HEK293 (cell line): Measurements from ENCODE around the gene PIK3R1.

Experiments
- CTCF ChIA-PET: fragments of 350-600 bp; formaldehyde crosslinking; extraction: SDS; loops from one replicate; lab custom pipeline; 2021; ENCODE audit warnings: antibody characterized with exemption; lab: Yijun Ruan, JAX
- POLR2A ChIA-PET: fragments of 300-600 bp; formaldehyde crosslinking; extraction: SDS; loops from one replicate; lab custom pipeline; 2020; ENCODE audit warnings: antibody characterized with exemption, inconsistent platforms; lab: Yijun Ruan, JAX
- H3K27ac ChIP-seq: fragments of 200-500 bp; sonication (Bioruptor generic); 2 replicates; pipeline ENCODE4 v1.5.1; 2014; ENCODE audit warnings: low read depth, low read length, control low read depth, inconsistent platforms; ENCODE audit errors: extremely low read depth
- H3K36me3 ChIP-seq, 2 experiments: fragments of 200-500 bp in 1 of 2; sonication (Bioruptor generic) in 1 of 2; 1 replicate in 1 of 2; 2 replicates in 1 of 2; pipeline ENCODE4 v1.5.1; 2014 to 2017; ENCODE audit warnings: inconsistent platforms in 2 of 2, low read length in 2 of 2; ENCODE audit not compliant: control insufficient read depth in 2 of 2, insufficient read depth in 1 of 2
- H3K4me1 ChIP-seq: fragments of 200-500 bp; sonication (Bioruptor generic); 2 replicates; pipeline ENCODE4 v1.5.1; 2014; ENCODE audit warnings: mild to moderate bottlenecking, low read length, inconsistent platforms; ENCODE audit not compliant: control insufficient read depth, insufficient read depth
- H3K4me3 ChIP-seq: 2 replicates; pipeline ENCODE4 v1.5.1; 2011; ENCODE audit warnings: low read depth, mild to moderate bottlenecking, control low read depth, low read length, moderate library complexity
- H3K9me3 ChIP-seq: fragments of 200-500 bp; sonication (Bioruptor generic); 2 replicates; pipeline ENCODE4 v1.5.1; 2014; ENCODE audit warnings: low read depth, low read length, inconsistent platforms; ENCODE audit not compliant: control insufficient read depth, insufficient read depth
- HOXA7 ChIP-seq: sonication (generic); formaldehyde crosslinking; IDR thresholded peaks from 2 replicates; pipeline ENCODE4 v1.8.1; 2022; ENCODE audit warnings: missing genetic modification reagents, borderline replicate concordance
- INSM2 ChIP-seq: fragments of 450-650 bp; formaldehyde crosslinking; IDR thresholded peaks from 2 replicates; pipeline ENCODE4 v1.5.1; 2016; ENCODE audit warnings: missing biosample characterization, missing genetic modification characterization
- MEIS1 ChIP-seq: sonication (generic); formaldehyde crosslinking; IDR thresholded peaks from 2 replicates; pipeline ENCODE4 v1.8.1; 2022; ENCODE audit warnings: missing genetic modification reagents, mild to moderate bottlenecking, borderline replicate concordance
- REST ChIP-seq: fragments of 450-650 bp; formaldehyde crosslinking; IDR thresholded peaks from 2 replicates; pipeline ENCODE4 v1.5.1; 2016; ENCODE audit warnings: missing biosample characterization, missing genetic modification characterization
- SCRT2 ChIP-seq: fragments of 450-650 bp; formaldehyde crosslinking; IDR thresholded peaks from 2 replicates; pipeline ENCODE4 v1.5.1; 2016; ENCODE audit warnings: missing biosample characterization, missing genetic modification characterization
- TRIM28 ChIP-seq: IDR thresholded peaks from 2 replicates; pipeline ENCODE4 v1.6.1; 2011; ENCODE audit warnings: low read length, control low read depth, borderline replicate concordance
- WT1 ChIP-seq: fragments of 450-650 bp; formaldehyde crosslinking; IDR thresholded peaks from 2 replicates; pipeline ENCODE4 v1.5.1; 2016; ENCODE audit warnings: missing biosample characterization, missing genetic modification characterization
- ZNF202 ChIP-seq: fragments of 450-650 bp; formaldehyde crosslinking; IDR thresholded peaks from 2 replicates; pipeline ENCODE4 v1.5.1; 2016; ENCODE audit warnings: missing biosample characterization, missing genetic modification characterization, borderline replicate concordance
- ZNF23 ChIP-seq: fragments of 450-650 bp; formaldehyde crosslinking; IDR thresholded peaks from 2 replicates; pipeline ENCODE4 v1.5.1; 2016; ENCODE audit warnings: missing biosample characterization, missing genetic modification characterization, borderline replicate concordance
- ZNF302 ChIP-seq: fragments of 450-650 bp; formaldehyde crosslinking; IDR thresholded peaks from 2 replicates; pipeline ENCODE4 v1.5.1; 2016; ENCODE audit warnings: missing biosample characterization, missing genetic modification characterization, low read depth
- ZNF596 ChIP-seq: fragments of 450-650 bp; IDR thresholded peaks from 2 replicates; pipeline ENCODE4 v1.5.0; 2018; ENCODE audit warnings: missing biosample characterization, mild to moderate bottlenecking, missing genetic modification characterization, moderate library complexity
- ZNF768 ChIP-seq: fragments of 450-650 bp; formaldehyde crosslinking; IDR thresholded peaks from 2 replicates; pipeline ENCODE4 v1.5.1; 2018; ENCODE audit warnings: missing biosample characterization, mild to moderate bottlenecking, missing genetic modification characterization
- ZNF791 ChIP-seq: fragments of 450-650 bp; formaldehyde crosslinking; IDR thresholded peaks from 2 replicates; pipeline ENCODE4 v1.5.1; 2016; ENCODE audit warnings: missing biosample characterization, missing genetic modification characterization
- TF ChIP-seq, protein P1 (sequence below): fragments of 450-650 bp; formaldehyde crosslinking; IDR thresholded peaks from 2 replicates; pipeline ENCODE4 v1.5.1; 2016; ENCODE audit warnings: missing biosample characterization, missing genetic modification characterization
- TF ChIP-seq, protein P2 (sequence below): fragments of 450-650 bp; formaldehyde crosslinking; IDR thresholded peaks from 2 replicates; pipeline ENCODE4 v1.5.1; 2017; ENCODE audit warnings: missing biosample characterization, mild to moderate bottlenecking, missing genetic modification characterization, moderate library complexity

The PIK3R1 gene

GRCh38 chr5:68258531-68258930, 43.0 kb downstream of the PIK3R1 start:
- TF ChIP-seq ZNF202 (tag by site-specific recombination) (no peak), MEIS1 (no peak), WT1 (no peak), ZNF23 (tag by site-specific recombination) (no peak), ZNF791 (tag by site-specific recombination) (no peak), ZNF768 (no peak), ZNF302 (tag by site-specific recombination) (no peak), TRIM28 (no peak)
- TF ChIP-seq, protein P1, sequence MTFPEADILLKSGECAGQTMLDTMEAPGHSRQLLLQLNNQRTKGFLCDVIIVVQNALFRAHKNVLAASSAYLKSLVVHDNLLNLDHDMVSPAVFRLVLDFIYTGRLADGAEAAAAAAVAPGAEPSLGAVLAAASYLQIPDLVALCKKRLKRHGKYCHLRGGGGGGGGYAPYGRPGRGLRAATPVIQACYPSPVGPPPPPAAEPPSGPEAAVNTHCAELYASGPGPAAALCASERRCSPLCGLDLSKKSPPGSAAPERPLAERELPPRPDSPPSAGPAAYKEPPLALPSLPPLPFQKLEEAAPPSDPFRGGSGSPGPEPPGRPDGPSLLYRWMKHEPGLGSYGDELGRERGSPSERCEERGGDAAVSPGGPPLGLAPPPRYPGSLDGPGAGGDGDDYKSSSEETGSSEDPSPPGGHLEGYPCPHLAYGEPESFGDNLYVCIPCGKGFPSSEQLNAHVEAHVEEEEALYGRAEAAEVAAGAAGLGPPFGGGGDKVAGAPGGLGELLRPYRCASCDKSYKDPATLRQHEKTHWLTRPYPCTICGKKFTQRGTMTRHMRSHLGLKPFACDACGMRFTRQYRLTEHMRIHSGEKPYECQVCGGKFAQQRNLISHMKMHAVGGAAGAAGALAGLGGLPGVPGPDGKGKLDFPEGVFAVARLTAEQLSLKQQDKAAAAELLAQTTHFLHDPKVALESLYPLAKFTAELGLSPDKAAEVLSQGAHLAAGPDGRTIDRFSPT, result no peak
- TF ChIP-seq, all 188 proteins: peak for 0
- no peak overlapping the region for H3K4me3 ChIP-seq
- CTCF ChIA-PET, result interaction anchor here (0.6 to 3.4 kb wide), 3 partner anchors 13 to 1012 kb away, joined by 6 to 10 read pairs (median 8); no protein-coding TSS in a partner anchor
- no peaks in the 10 kb centered on the region for H3K36me3 ChIP-seq
- no peak overlapping the region for H3K27ac ChIP-seq
- POLR2A ChIA-PET, result interaction anchor here (1.0 kb wide), 1 partner anchor 43 kb away, joined by 5 read pairs; the partner anchor contains the start of gene PIK3R1
- no peaks in the 10 kb centered on the region; the same call in 1 of the 2 replicates for H3K4me1 ChIP-seq
- no peaks in the 10 kb centered on the region for H3K9me3 ChIP-seq

DNA sequence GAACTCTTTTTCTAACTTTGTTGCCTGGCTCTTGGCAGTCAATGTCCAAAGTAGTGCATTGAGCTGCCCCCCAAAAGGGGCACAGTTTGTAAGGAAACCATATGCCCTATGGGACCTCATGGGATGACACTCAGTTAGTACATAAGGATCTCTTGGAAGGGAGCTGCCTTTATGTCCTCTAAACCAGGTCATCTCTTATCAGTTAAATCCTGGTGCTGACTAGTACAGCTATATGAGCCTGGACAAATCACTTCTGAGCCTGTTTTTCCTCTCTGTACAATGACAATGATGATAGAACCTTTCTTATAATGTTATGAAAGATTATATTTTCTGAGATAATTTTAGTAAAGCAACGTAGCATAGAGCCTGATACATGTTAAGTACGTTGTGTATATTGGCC, 44.1 kb downstream of the PIK3R1 start:
- CTCF ChIA-PET, result no interaction called here
- Histone ChIP-seq H3K36me3 (no peaks in the 10 kb centered on the region), H3K9me3 (no peaks in the 10 kb centered on the region), H3K4me3 (no peak overlapping the region), H3K27ac (no peak overlapping the region), H3K4me1 (no peaks in the 10 kb centered on the region; the same call in 1 of the 2 replicates)
- TF ChIP-seq SCRT2 (tag by site-specific recombination) (no peak), INSM2 (tag by site-specific recombination) (no peak), REST (tag by site-specific recombination) (no peak), HOXA7 (CRISPR knock-in tag) (no peak), ZNF596 (tag by site-specific recombination) (no peak)
- TF ChIP-seq, protein P2, sequence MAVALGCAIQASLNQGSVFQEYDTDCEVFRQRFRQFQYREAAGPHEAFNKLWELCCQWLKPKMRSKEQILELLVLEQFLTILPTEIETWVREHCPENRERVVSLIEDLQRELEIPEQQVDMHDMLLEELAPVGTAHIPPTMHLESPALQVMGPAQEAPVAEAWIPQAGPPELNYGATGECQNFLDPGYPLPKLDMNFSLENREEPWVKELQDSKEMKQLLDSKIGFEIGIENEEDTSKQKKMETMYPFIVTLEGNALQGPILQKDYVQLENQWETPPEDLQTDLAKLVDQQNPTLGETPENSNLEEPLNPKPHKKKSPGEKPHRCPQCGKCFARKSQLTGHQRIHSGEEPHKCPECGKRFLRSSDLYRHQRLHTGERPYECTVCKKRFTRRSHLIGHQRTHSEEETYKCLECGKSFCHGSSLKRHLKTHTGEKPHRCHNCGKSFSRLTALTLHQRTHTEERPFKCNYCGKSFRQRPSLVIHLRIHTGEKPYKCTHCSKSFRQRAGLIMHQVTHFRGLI (tag by site-specific recombination), result no peak
- POLR2A ChIA-PET, result no interaction called here
